B cell (primary cell): ENCODE results near the gene CFAP97D2.

Source experiments
- EZH2 ChIP-seq: IDR thresholded peaks from 2 replicates; pipeline ENCODE4 v1.6.1; 2012; ENCODE audit warnings: borderline replicate concordance, low read depth, mild to moderate bottlenecking, moderate library complexity, low read length; ENCODE audit not compliant: insufficient read depth, poor library complexity, severe bottlenecking
- TF ChIP-seq, protein P1 (sequence below): fragments of 200-600 bp; IDR thresholded peaks from one replicate; pipeline ENCODE4 v1.8.0; 2022; ENCODE audit warnings: antibody characterized with exemption, mild to moderate bottlenecking

DNA sequence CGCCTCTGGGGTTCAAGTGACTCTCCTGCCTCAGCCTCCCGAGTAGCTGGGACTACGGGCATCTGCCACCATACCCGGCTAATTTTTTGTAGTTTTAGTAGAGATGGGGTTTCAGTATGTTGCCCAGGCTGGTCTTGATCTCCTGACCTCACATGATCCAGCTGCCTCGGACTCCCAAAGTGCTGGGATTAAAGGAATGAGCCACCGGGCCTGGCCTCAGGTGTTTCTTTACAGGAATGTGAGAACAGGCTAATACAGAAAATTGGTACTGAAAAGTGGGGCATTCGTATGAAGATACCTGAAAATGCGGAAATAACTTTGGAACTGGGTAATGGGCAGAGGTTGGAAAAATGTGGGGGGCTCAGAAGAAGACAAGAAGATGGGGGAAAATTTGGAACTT is 52.8 kb downstream of the CFAP97D2 start:
- no peak for TF ChIP-seq EZH2
- TF ChIP-seq, protein P1, sequence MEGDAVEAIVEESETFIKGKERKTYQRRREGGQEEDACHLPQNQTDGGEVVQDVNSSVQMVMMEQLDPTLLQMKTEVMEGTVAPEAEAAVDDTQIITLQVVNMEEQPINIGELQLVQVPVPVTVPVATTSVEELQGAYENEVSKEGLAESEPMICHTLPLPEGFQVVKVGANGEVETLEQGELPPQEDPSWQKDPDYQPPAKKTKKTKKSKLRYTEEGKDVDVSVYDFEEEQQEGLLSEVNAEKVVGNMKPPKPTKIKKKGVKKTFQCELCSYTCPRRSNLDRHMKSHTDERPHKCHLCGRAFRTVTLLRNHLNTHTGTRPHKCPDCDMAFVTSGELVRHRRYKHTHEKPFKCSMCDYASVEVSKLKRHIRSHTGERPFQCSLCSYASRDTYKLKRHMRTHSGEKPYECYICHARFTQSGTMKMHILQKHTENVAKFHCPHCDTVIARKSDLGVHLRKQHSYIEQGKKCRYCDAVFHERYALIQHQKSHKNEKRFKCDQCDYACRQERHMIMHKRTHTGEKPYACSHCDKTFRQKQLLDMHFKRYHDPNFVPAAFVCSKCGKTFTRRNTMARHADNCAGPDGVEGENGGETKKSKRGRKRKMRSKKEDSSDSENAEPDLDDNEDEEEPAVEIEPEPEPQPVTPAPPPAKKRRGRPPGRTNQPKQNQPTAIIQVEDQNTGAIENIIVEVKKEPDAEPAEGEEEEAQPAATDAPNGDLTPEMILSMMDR, result no peak
